NCI-H460 (cell line): ENCODE results near the gene YWHAB. TPM values are rescaled to one million over a fixed set of nuclear protein-coding genes. Genes with fewer than 3 reads are reported as not detected.

Experiments
- DNase-seq: peaks from one replicate; pipeline ENCODE4 v3.0.0-alpha.2; 2016; ENCODE audit warnings: low read depth; ENCODE audit errors: extremely low read depth
- total RNA-seq: library from RNA; depleted of rRNA; stranded (reverse); fragments of >200 nt; shearing (Covaris generic); gene quantifications from 2 replicates; pipeline ENCODE4 v1.2.3, GENCODE V29; 2014

The YWHAB gene
- total RNA-seq, 1 experiment from 2014 or later = 113 TPM

GRCh38 chr20:44911264-44911921 is 25.9 kb downstream of the YWHAB start:
- peak; percentile 85 for DNase-seq

GRCh38 chr20:44912189-44912588 is 26.7 kb downstream of the YWHAB start:
- DNase-seq = no peak

GRCh38 chr20:44914924-44915323 is 29.4 kb downstream of the YWHAB start:
- no peak for DNase-seq

GRCh38 chr20:44916586-44916985 is 31.1 kb downstream of the YWHAB start:
- DNase-seq = no peak

- DNase-seq = no peak
Observed at GRCh38 chr20:44917399-44917798, 31.9 kb downstream of the YWHAB start.

GRCh38 chr20:44918342-44918741 is 32.8 kb downstream of the YWHAB start:
- no peak for DNase-seq

- DNase-seq = no peak
Observed at GRCh38 chr20:44918761-44919160, 33.3 kb downstream of the YWHAB start.

GRCh38 chr20:44921447-44921846 is 35.9 kb downstream of the YWHAB start:
- no peak for DNase-seq

GRCh38 chr20:44924541-44924940 is 39.0 kb downstream of the YWHAB start:
- DNase-seq = no peak

GRCh38 chr20:44928595-44928994 is 43.1 kb downstream of the YWHAB start:
- no peak for DNase-seq

GRCh38 chr20:44930517-44931168 is 45.1 kb downstream of the YWHAB start:
- no peak for DNase-seq

- DNase-seq = no peak
Observed at GRCh38 chr20:44931911-44932310, 46.4 kb downstream of the YWHAB start.

GRCh38 chr20:44932916-44933315 is 47.4 kb downstream of the YWHAB start:
- no peak for DNase-seq

GRCh38 chr20:44936510-44936909 is 51.0 kb downstream of the YWHAB start:
- DNase-seq = no peak

- no peak for DNase-seq
Observed at GRCh38 chr20:44938637-44939036, 53.1 kb downstream of the YWHAB start.

GRCh38 chr20:44941120-44941691 is 55.7 kb downstream of the YWHAB start:
- DNase-seq = no peak

GRCh38 chr20:44942264-44942973 is 56.9 kb downstream of the YWHAB start:
- DNase-seq = no peak

- no peak for DNase-seq
Observed at GRCh38 chr20:44943828-44944227, 58.3 kb downstream of the YWHAB start.

GRCh38 chr20:44945261-44945660 is 59.8 kb downstream of the YWHAB start:
- DNase-seq = no peak

GRCh38 chr20:44946271-44946852 is 60.9 kb downstream of the YWHAB start:
- no peak for DNase-seq

- no peak for DNase-seq
Observed at GRCh38 chr20:44948107-44948506, 62.6 kb downstream of the YWHAB start.
